ENCODE data around the gene CHEK2.
"Not testable (repeated sequence)": the region's sequence is repeated elsewhere in the genome, so short reads cannot be mapped to it uniquely, and the experiment has no call there.

The CHEK2 gene

DNA sequence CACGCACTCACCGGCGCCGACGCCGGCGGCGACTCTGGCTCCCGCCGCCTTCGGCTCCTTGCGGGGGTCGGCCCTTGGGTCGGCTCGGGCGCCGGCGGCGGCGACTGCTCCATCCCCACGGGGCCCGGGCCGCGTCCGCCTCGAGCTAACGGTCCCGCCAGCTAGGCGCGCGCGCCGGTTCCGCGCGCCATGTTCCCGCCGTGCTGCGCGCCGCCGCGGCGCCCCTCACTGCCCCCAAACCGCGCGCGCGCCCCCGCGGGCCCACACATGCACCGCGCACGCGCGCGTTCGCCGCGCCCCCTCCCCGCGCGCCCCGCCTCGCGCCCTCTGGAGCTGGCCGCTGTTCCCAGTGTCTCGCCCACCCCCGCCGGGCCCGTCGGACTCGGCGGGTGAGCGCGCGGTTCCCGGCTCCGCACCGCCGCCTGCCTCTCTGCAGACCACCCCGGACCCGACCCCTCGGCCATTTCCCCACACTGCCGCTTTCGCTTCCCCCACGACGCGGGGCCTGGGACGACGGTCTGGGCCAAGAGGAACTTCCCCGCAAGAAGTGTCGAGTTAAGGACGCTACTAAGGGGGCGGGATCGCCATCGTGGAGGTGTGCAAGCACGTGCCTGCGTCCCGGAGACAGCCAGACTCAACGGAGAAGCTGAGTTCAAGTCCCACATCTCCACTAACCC lies 61.9 kb downstream of the CHEK2 start, which contains the start of gene TTC28:
Gene TTC28, minus strand, starts transcription at position 230 of the 677 bp plus-strand sequence. Its CDS starts 117 bp downstream, at position 113.
- in situ Hi-C loops (cut with MboI; ENCODE audit: low sequenced_read_pairs, unreplicated experiment): not testable (repeated sequence)
- DNase-seq (ENCODE audit: low spot score): peak; percentile 64

DNA sequence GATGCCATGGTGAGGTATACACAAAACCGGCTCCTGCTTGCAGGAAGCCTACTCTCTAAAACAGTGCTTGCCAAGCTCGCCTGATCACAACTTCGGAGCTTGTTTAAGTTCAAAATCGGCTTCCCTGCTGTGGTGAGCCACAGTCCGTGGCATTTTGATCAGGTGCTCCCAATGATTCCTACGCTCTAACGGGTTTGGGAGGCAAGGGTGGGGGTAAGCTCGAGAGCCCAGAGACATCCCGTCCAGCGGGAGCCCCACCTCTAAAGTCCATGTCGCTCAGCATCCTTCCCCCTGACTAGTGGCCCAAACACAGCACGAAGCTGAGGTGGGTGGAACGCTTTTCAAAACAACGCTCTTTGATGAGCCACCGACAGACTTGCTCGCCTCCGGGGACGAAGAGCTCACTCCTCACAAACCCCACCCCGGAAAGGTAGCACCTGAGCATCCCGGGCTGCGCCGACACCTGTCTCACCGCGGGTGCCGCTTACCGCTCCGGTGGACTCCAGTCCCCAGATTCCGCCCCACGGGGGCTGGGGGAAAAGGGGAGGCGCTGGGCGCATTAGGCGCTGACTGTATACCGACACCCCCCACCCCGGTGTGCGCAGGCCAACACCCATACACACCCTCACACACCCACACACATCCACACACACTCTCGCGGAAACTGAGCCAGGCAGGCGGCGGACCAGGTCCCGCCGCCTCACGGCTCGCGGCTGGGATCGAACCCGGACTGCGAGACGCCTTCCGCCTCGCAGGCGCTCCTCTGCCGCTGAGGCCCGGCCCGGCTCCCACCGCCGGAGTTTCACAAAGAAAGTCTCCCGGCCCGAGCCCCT lies 62.6 kb downstream of the CHEK2 start:
- DNase-seq (ENCODE audit: low spot score); in situ Hi-C loops (cut with MboI; ENCODE audit: low sequenced_read_pairs, unreplicated experiment): not testable (repeated sequence)

DNA sequence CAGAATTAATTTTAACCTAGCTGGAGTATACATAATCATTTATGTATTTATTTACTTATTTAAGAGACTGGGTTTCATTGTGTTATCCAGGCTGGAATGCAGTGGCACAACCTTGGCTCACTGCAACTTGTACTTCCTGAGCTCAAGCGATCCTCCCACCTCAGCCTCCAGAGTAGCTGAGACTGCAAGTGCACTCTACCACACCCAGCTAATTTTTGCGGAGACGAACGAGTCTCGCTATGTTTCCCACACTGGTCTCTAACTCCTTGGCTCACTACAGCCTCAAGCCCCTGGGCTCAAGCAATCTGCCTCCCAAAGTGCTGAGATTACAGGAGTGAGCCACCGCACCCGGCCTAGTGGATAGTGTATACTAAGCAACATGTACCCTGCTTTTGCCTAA lies 63.5 kb downstream of the CHEK2 start:
- in situ Hi-C loops (cut with MboI; ENCODE audit: low sequenced_read_pairs, unreplicated experiment); DNase-seq (ENCODE audit: low spot score): not testable (repeated sequence)

DNA sequence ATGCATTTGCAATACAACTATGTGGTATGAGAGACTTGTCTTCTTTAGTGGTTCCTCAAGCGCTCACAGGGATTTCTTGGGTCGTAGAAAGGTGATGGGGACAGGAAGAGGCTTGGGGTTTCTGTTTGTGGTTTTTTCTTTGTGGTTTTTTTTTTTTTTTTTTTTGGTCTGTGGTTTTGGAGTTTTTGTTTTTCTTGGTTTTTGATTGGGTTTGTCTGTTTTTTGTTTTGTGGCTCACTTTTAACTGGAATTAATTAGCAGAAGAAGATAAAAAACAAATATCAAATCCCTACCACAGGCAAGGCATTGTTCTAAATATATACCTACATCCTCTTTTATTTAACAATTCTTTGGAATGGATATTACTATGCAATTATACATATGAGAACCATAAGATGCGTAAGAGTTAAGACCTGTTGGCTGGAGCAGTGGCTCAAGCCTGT lies 67.5 kb downstream of the CHEK2 start:
- in situ Hi-C loops (cut with MboI; ENCODE audit: low sequenced_read_pairs, unreplicated experiment): no loop called here
- peak; percentile 58 for DNase-seq (ENCODE audit: low spot score)
- TF ChIP-seq, protein P1, sequence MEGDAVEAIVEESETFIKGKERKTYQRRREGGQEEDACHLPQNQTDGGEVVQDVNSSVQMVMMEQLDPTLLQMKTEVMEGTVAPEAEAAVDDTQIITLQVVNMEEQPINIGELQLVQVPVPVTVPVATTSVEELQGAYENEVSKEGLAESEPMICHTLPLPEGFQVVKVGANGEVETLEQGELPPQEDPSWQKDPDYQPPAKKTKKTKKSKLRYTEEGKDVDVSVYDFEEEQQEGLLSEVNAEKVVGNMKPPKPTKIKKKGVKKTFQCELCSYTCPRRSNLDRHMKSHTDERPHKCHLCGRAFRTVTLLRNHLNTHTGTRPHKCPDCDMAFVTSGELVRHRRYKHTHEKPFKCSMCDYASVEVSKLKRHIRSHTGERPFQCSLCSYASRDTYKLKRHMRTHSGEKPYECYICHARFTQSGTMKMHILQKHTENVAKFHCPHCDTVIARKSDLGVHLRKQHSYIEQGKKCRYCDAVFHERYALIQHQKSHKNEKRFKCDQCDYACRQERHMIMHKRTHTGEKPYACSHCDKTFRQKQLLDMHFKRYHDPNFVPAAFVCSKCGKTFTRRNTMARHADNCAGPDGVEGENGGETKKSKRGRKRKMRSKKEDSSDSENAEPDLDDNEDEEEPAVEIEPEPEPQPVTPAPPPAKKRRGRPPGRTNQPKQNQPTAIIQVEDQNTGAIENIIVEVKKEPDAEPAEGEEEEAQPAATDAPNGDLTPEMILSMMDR (IDR thresholded peaks at IDR 0.05; ENCODE audit: borderline replicate concordance, control extremely low read depth, extremely low read depth, insufficient read depth, missing control alignments): no peak

DNA sequence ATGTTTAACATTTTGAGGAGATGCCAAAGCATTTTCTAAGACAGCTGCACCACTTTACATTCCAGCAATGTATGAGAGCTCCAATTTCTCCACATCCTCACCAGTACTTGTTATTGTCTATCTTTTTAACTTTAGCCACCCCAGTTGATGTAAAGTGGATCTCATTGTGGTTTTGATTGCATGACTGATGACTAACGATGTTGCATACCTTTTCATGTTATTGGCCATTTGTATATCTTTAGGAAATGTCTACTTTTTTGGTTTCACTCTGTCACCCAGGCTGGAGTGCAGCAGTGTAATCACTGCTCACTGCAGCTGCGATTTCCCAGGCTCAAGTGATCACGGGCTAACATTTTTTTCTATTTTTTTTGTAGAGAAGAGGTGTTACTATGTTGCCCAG lies 70.9 kb downstream of the CHEK2 start:
- DNase-seq (ENCODE audit: low spot score): no peak
- in situ Hi-C loops (cut with MboI; ENCODE audit: low sequenced_read_pairs, unreplicated experiment): no loop called here
- TF ChIP-seq, protein P1 (IDR thresholded peaks at IDR 0.05; ENCODE audit: borderline replicate concordance, control extremely low read depth, extremely low read depth, insufficient read depth, missing control alignments): no peak

DNA sequence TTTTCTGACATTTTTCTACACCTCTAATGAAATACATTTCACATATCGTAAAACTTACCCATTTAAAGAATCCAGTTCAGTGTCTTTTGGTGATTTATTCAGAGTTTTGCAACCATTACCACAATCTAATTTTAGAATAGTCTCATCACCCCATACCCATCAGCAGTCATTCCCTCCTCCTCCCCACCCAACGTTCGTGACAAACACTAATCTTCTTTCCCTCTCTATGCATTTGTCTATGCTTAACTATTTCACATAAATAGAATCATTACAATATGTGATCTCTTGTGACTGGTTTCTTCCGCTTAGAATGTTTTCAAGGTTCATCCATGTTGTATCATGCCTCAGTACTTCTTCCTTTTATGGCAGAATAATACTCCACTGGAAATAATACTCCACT lies 71.5 kb downstream of the CHEK2 start:
- TF ChIP-seq, protein P1 (IDR thresholded peaks at IDR 0.05; ENCODE audit: borderline replicate concordance, control extremely low read depth, extremely low read depth, insufficient read depth, missing control alignments): no peak
- no peak for DNase-seq (ENCODE audit: low spot score)
- in situ Hi-C loops (cut with MboI; ENCODE audit: low sequenced_read_pairs, unreplicated experiment): no loop called here

DNA sequence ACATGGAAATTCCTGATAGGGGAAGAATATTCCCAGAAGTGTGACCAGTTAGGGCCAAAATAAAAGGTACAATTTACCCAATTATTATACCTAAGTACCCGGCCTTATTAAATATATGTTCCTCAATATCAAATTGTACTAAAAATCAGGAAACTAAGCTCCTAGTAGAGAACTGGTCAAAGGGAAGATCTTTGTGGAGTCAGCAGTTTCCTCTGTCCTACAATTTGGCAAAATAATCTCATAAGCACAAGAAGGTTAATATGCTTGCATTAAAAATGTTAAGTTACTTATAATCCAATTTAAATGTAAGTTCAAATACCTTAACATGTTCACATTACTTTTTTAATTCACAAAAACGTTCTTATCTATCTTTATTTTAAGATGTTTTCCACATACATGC lies 72.2 kb downstream of the CHEK2 start:
- TF ChIP-seq, protein P1 (IDR thresholded peaks at IDR 0.05; ENCODE audit: borderline replicate concordance, control extremely low read depth, extremely low read depth, insufficient read depth, missing control alignments): no peak
- DNase-seq (ENCODE audit: low spot score): no peak
- in situ Hi-C loops (cut with MboI; ENCODE audit: low sequenced_read_pairs, unreplicated experiment): no loop called here

DNA sequence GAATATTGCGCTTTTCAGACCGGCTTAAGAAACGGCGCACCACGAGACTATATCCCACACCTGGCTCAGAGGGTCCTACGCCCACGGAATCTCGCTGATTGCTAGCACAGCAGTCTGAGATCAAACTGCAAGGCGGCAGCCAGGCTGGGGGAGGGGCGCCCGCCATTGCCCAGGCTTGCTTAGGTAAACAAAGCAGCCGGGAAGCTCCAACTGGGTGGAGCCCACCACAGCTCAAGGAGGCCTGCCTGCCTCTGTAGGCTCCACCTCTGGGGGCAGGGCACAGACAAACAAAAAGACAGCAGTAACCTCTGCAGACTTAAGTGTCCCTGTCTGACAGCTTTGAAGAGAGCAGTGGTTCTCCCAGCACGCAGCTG lies 78.1 kb downstream of the CHEK2 start:
- DNase-seq (ENCODE audit: low spot score); in situ Hi-C loops (cut with MboI; ENCODE audit: low sequenced_read_pairs, unreplicated experiment): not testable (repeated sequence)

Measured in GM13976 (cell line).